HCT116 (cell line): Measurements from ENCODE around the gene DACH2. TPM values are rescaled to one million over a fixed set of nuclear protein-coding genes. Genes with fewer than 3 reads are reported as not detected.

Experiments used
- ATAC-seq: fragments of 200-7000 bp; cut with Tn5 transposase; 2 replicates; pipeline ENCODE4 v1.9.1; 2020; ENCODE audit warnings: mild to moderate bottlenecking, moderate library complexity
- BruUV-seq: library from RNA; stranded (reverse); fragments of 400-500 nt; replicated peaks from 2 replicates; lab custom pipeline; 2021; lab: Mats Ljungman, UMichigan
- CTCF ChIA-PET: fragments of 300-600 bp; sonication (Branson Sonifier 250); formaldehyde crosslinking; loops from one replicate; lab custom pipeline; 2021; ENCODE audit warnings: antibody characterized with exemption; lab: Charles Lee
- POLR2A ChIA-PET: fragments of 300-600, 350-600 bp; sonication (Branson Sonifier 250); formaldehyde crosslinking; loops from one replicate; lab custom pipeline; 2021; ENCODE audit warnings: antibody characterized with exemption; lab: Charles Lee
- RAD21 ChIA-PET, 2 experiments: fragments of 300-600 bp; sonication (Branson Sonifier 250); formaldehyde crosslinking; loops; one replicate each; lab custom pipeline; 2023; ENCODE audit warnings: low total read pairs in 2 of 2; ENCODE audit not compliant: uncharacterized antibody in 2 of 2, unreplicated experiment in 2 of 2, low non-redundant PET in 1 of 2; lab: Charles Lee
- DNase-seq: peaks from one replicate; pipeline ENCODE4 v3.0.0-alpha.2; 2010; ENCODE audit warnings: low read depth, low spot score
- H2AFZ ChIP-seq: fragments of 200-600 bp; shearing (Covaris generic), sonication (generic); 2 replicates; pipeline ENCODE4 v1.6.1; 2017; ENCODE audit warnings: low read depth, mixed run types, mixed read lengths, antibody characterized with exemption, low read length; ENCODE audit not compliant: poor library complexity, severe bottlenecking
- H3K27ac ChIP-seq: 2 replicates; pipeline ENCODE4 v1.5.1; 2012; ENCODE audit warnings: low read depth, low read length
- H3K27me3 ChIP-seq: fragments of 200-600 bp; sonication (generic); 2 replicates; pipeline ENCODE4 v1.6.1; 2016; ENCODE audit warnings: mixed run types, low read length, mixed read lengths; ENCODE audit not compliant: insufficient read depth
- H3K36me3 ChIP-seq, 2 experiments: fragments of 200-500 bp in 1 of 2; fragments of 200-600 bp in 1 of 2; sonication (Bioruptor generic) in 1 of 2; sonication (generic) in 1 of 2; 2 replicates each; pipeline versions ENCODE4 v1.5.1 to v1.6.1; 2014 to 2016; ENCODE audit warnings: low read length in 2 of 2, inconsistent platforms in 1 of 2, mixed read lengths in 1 of 2, mixed run types in 1 of 2; ENCODE audit not compliant: insufficient read depth in 2 of 2, control insufficient read depth in 1 of 2
- H3K4me1 ChIP-seq, 2 experiments: fragments of 200-600 bp in 1 of 2; sonication (generic) in 1 of 2; 2 replicates each; pipeline versions ENCODE4 v1.5.1 to v1.6.1; 2012 to 2017; ENCODE audit warnings: low read length in 2 of 2, inconsistent platforms in 1 of 2, mild to moderate bottlenecking in 1 of 2, mixed read lengths in 1 of 2, mixed run types in 1 of 2, moderate library complexity in 1 of 2; ENCODE audit not compliant: insufficient read depth in 2 of 2, control insufficient read depth in 1 of 2
- H3K4me2 ChIP-seq: fragments of 200-600 bp; sonication (generic); 2 replicates; pipeline ENCODE4 v1.6.1; 2017; ENCODE audit warnings: mixed run types, low read length, mixed read lengths
- H3K4me3 ChIP-seq, 2 experiments: fragments of 200-600 bp in 1 of 2; sonication (generic) in 1 of 2; replicated peaks in 1 of 2; 2 replicates each; pipeline ENCODE4 v1.5.1; 2011 to 2016; ENCODE audit warnings: low read length in 2 of 2, control low read depth in 1 of 2, low read depth in 1 of 2, mild to moderate bottlenecking in 1 of 2, mixed read lengths in 1 of 2, mixed run types in 1 of 2
- H3K79me2 ChIP-seq: fragments of 200-600 bp; sonication (generic); 2 replicates; pipeline ENCODE4 v1.6.1; 2017; ENCODE audit warnings: mild to moderate bottlenecking, mixed run types, low read length, moderate library complexity, mixed read lengths; ENCODE audit not compliant: insufficient read depth
- H3K9ac ChIP-seq: fragments of 200-600 bp; sonication (generic); 2 replicates; pipeline ENCODE4 v1.6.1; 2016; ENCODE audit warnings: low read length, mixed read lengths
- H3K9me2 ChIP-seq: fragments of 200-600 bp; sonication (generic), shearing (Covaris generic); 2 replicates; pipeline ENCODE4 v1.6.1; 2017; ENCODE audit warnings: mixed run types, mild to moderate bottlenecking, moderate library complexity; ENCODE audit not compliant: insufficient read depth
- H3K9me3 ChIP-seq, 2 experiments: fragments of 200-500 bp in 1 of 2; fragments of 200-600 bp in 1 of 2; sonication (Bioruptor generic) in 1 of 2; sonication (generic) in 1 of 2; 2 replicates each; pipeline ENCODE4 v1.6.1; 2014 to 2017; ENCODE audit warnings: low read length in 2 of 2, mixed read lengths in 2 of 2, inconsistent platforms in 1 of 2, low read depth in 1 of 2, mild to moderate bottlenecking in 1 of 2, mixed run types in 1 of 2, moderate library complexity in 1 of 2; ENCODE audit not compliant: control insufficient read depth in 1 of 2, insufficient read depth in 1 of 2
- H4K20me1 ChIP-seq: fragments of 200-600 bp; sonication (generic), shearing (Covaris generic); 2 replicates; pipeline ENCODE4 v1.6.1; 2017; ENCODE audit warnings: mixed run types, mild to moderate bottlenecking, moderate library complexity; ENCODE audit not compliant: insufficient read depth
- ATF3 ChIP-seq: IDR thresholded peaks from 2 replicates; pipeline ENCODE4 v1.6.1; 2012
- CBX3 ChIP-seq: IDR thresholded peaks from 2 replicates; pipeline ENCODE4 v1.6.1; 2012; ENCODE audit warnings: low read depth
- CEBPB ChIP-seq: IDR thresholded peaks from 2 replicates; pipeline ENCODE4 v1.6.1; 2012; ENCODE audit warnings: low read depth
- CTCF ChIP-seq, 3 experiments: fragments of 200-600 bp in 1 of 3; sonication (generic) in 1 of 3; IDR thresholded peaks in 2 of 3; conservative IDR thresholded peaks in 1 of 3; 2 replicates each; pipeline ENCODE4 v1.5.1; 2012 to 2017; ENCODE audit warnings: low read depth in 2 of 3, low read length in 2 of 3, antibody characterized with exemption in 1 of 3, borderline replicate concordance in 1 of 3, control low read depth in 1 of 3, mild to moderate bottlenecking in 1 of 3, mixed read lengths in 1 of 3, mixed run types in 1 of 3, moderate library complexity in 1 of 3; ENCODE audit not compliant: insufficient read depth in 1 of 3
- ELF1 ChIP-seq: IDR thresholded peaks from 2 replicates; pipeline ENCODE4 v1.6.1; 2012; ENCODE audit warnings: low read depth, borderline replicate concordance
- EZH2 ChIP-seq: fragments of 200-600 bp; sonication (generic); IDR thresholded peaks from 2 replicates; pipeline ENCODE4 v1.6.1; 2017; ENCODE audit warnings: antibody characterized with exemption, mixed run types
- EZH2phosphoT487 ChIP-seq: fragments of 200-600 bp; IDR thresholded peaks from 2 replicates; pipeline ENCODE4 v1.6.1; 2018; ENCODE audit warnings: antibody characterized with exemption, borderline replicate concordance
- FOSL1 ChIP-seq: IDR thresholded peaks from 2 replicates; pipeline ENCODE4 v1.6.1; 2012; ENCODE audit warnings: low read depth
- JUND ChIP-seq: IDR thresholded peaks from 2 replicates; pipeline ENCODE4 v1.6.1; 2012
- MAX ChIP-seq: IDR thresholded peaks from 2 replicates; pipeline ENCODE4 v1.6.1; 2012
- POLR2A ChIP-seq: IDR thresholded peaks from 2 replicates; pipeline ENCODE4 v1.7.0; 2011; ENCODE audit warnings: borderline replicate concordance; ENCODE audit not compliant: insufficient read depth, insufficient read length; ENCODE audit errors: extremely low read depth
- POLR2AphosphoS5 ChIP-seq: IDR thresholded peaks from 2 replicates; pipeline ENCODE4 v1.6.1; 2011; ENCODE audit warnings: mild to moderate bottlenecking, low read depth, low read length, moderate library complexity
- RAD21 ChIP-seq: IDR thresholded peaks from 2 replicates; pipeline ENCODE4 v1.6.1; 2012; ENCODE audit warnings: low read depth, mild to moderate bottlenecking
- SIN3A ChIP-seq: IDR thresholded peaks from 2 replicates; pipeline ENCODE4 v1.6.1; 2012; ENCODE audit warnings: low read depth
- SP1 ChIP-seq: IDR thresholded peaks from 2 replicates; pipeline ENCODE4 v1.6.1; 2012; ENCODE audit warnings: low read depth
- TCF7L2 ChIP-seq: IDR thresholded peaks from 2 replicates; pipeline ENCODE4 v1.7.0; 2011; ENCODE audit warnings: borderline replicate concordance, inconsistent platforms; ENCODE audit not compliant: insufficient read depth, insufficient read length; ENCODE audit errors: extremely low read depth
- ZBTB33 ChIP-seq: IDR thresholded peaks from 2 replicates; pipeline ENCODE4 v1.6.1; 2011; ENCODE audit warnings: mild to moderate bottlenecking, low read length, moderate library complexity; ENCODE audit not compliant: insufficient replicate concordance; ENCODE audit errors: extremely low read depth
- ZNF274 ChIP-seq: fragments of 200-500 bp; sonication (Bioruptor generic); IDR thresholded peaks from 2 replicates; pipeline ENCODE4 v1.6.1; 2014; ENCODE audit warnings: mild to moderate bottlenecking, low read depth, low read length, inconsistent platforms
- intact Hi-C: fragments of 100-400 bp; cut with micrococcal nuclease; formaldehyde crosslinking; loops from 2 replicates; pipeline ENCODE4 v1.10.0; 2022
- total RNA-seq: library from RNA; stranded (reverse); gene quantifications from one replicate; pipeline ENCODE4 v1.2.1, GENCODE V29; 2021; ENCODE audit not compliant: unreplicated experiment

Gene DACH2
- total RNA-seq, 1 experiment from 2014 or later: not detected

- DNase-seq (no peak), ATAC-seq (no peak)
- ChIA-PET CTCF (no interaction called here), POLR2A (no interaction called here), RAD21 (no interaction called here)
- Histone ChIP-seq H3K9me2 (no peaks in the 10 kb centered on the region), H3K9me3 (no peaks in the 10 kb centered on the region), H2AFZ (no peak overlapping the region), H3K4me1 (no peaks in the 10 kb centered on the region), H3K27ac (no peak overlapping the region), H4K20me1 (no peaks in the 10 kb centered on the region), H3K4me2 (no peak overlapping the region), H3K27me3 (no peaks in the 10 kb centered on the region), H3K4me3 (no peak overlapping the region), H3K9ac (no peak overlapping the region), H3K36me3 (no peaks in the 10 kb centered on the region), H3K79me2 (no peaks in the 10 kb centered on the region)
- TF ChIP-seq ELF1 (no peak), FOSL1 (no peak), CBX3 (no peak)
- BruUV-seq: no TSS peak
- intact Hi-C loops: no loop called here
Measured at GRCh38 chrX:86146102-86146501, 2.1 kb upstream of the DACH2 start.

- TF ChIP-seq JUND: no peak
- TF ChIP-seq SP1: no peak
- TF ChIP-seq ATF3: no peak
- no peak for TF ChIP-seq CBX3
- TF ChIP-seq EZH2: no peak
- TF ChIP-seq EZH2phosphoT487: no peak
- TF ChIP-seq SIN3A: no peak
- TF ChIP-seq ZBTB33: no peak
- TF ChIP-seq ZNF274: no peak
- TF ChIP-seq CEBPB: no peak
- TF ChIP-seq FOSL1: no peak
- no peak for TF ChIP-seq POLR2AphosphoS5
- no peak for TF ChIP-seq RAD21
- TF ChIP-seq ELF1: no peak
- TF ChIP-seq MAX: no peak
- no peak for TF ChIP-seq CTCF (IDR thresholded peaks at IDR 0.05 in 2 of 3, conservative IDR thresholded peaks at IDR 0.05 in 1 of 3; ENCODE audit: borderline replicate concordance in 1 of 3, insufficient read depth in 1 of 3, low read depth in 2 of 3, low read length in 2 of 3)
- TF ChIP-seq TCF7L2: no peak
- no peak for TF ChIP-seq POLR2A
- Histone ChIP-seq H3K9ac (no peak overlapping the region), H3K4me3 (no peak overlapping the region), H4K20me1 (no peaks in the 10 kb centered on the region), H3K9me3 (no peaks in the 10 kb centered on the region), H3K4me2 (no peak overlapping the region), H3K27ac (no peak overlapping the region), H3K36me3 (no peaks in the 10 kb centered on the region), H3K79me2 (no peaks in the 10 kb centered on the region), H2AFZ (no peak overlapping the region), H3K27me3 (no peaks in the 10 kb centered on the region), H3K9me2 (no peaks in the 10 kb centered on the region), H3K4me1 (no peaks in the 10 kb centered on the region)
- RAD21 ChIA-PET: no interaction called here
- ATAC-seq (no peak), DNase-seq (no peak)
- CTCF ChIA-PET: no interaction called here
- no TSS peak for BruUV-seq
- intact Hi-C loops: no loop called here
- POLR2A ChIA-PET: no interaction called here
Measured at GRCh38 chrX:86148594-86148993, 343 bp downstream of the DACH2 start.
